Measurements from ENCODE around the gene KAZALD1.

KAZALD1 gene

GRCh38 chr10:101053516-101053915, 8.3 kb upstream of the KAZALD1 start:
- H3K9me3 Mint-ChIP-seq, result no peaks in the 10 kb centered on the region
- peaks cover 14% of the 10 kb centered on the region for H3K36me3 Mint-ChIP-seq (ENCODE audit: low read depth)
- H3K4me1 Mint-ChIP-seq (ENCODE audit: low read depth), result peaks cover 15% of the 10 kb centered on the region
- peaks cover 23% of the 10 kb centered on the region for H3K27me3 Mint-ChIP-seq
- no peak overlapping the region for H3K27ac Mint-ChIP-seq
- no peak overlapping the region for H3K4me3 Mint-ChIP-seq

GRCh38 chr10:101054351-101054750, 7.4 kb upstream of the KAZALD1 start:
- peaks cover 17% of the 10 kb centered on the region for H3K4me1 Mint-ChIP-seq (ENCODE audit: low read depth)
- no peak overlapping the region for H3K27ac Mint-ChIP-seq
- H3K27me3 Mint-ChIP-seq, result peaks cover 15% of the 10 kb centered on the region
- H3K36me3 Mint-ChIP-seq (ENCODE audit: low read depth), result peaks cover 14% of the 10 kb centered on the region
- no peaks in the 10 kb centered on the region for H3K9me3 Mint-ChIP-seq
- no peak overlapping the region for H3K4me3 Mint-ChIP-seq

GRCh38 chr10:101054876-101055275, 6.9 kb upstream of the KAZALD1 start:
- H3K36me3 Mint-ChIP-seq (ENCODE audit: low read depth), result peaks cover 14% of the 10 kb centered on the region
- H3K4me1 Mint-ChIP-seq (ENCODE audit: low read depth), result peaks cover 18% of the 10 kb centered on the region
- H3K9me3 Mint-ChIP-seq, result no peaks in the 10 kb centered on the region
- no peak overlapping the region for H3K4me3 Mint-ChIP-seq
- H3K27me3 Mint-ChIP-seq, result peaks cover 10% of the 10 kb centered on the region
- H3K27ac Mint-ChIP-seq, result no peak overlapping the region

GRCh38 chr10:101055411-101055810, 6.4 kb upstream of the KAZALD1 start:
- Mint-ChIP-seq H3K27me3 (peaks cover 6% of the 10 kb centered on the region), H3K36me3 (ENCODE audit: low read depth) (peaks cover 14% of the 10 kb centered on the region), H3K4me3 (no peak overlapping the region), H3K9me3 (no peaks in the 10 kb centered on the region), H3K27ac (no peak overlapping the region), H3K4me1 (ENCODE audit: low read depth) (peaks cover 16% of the 10 kb centered on the region)

- H3K4me1 Mint-ChIP-seq (ENCODE audit: low read depth), result peaks cover 14% of the 10 kb centered on the region
- no peak overlapping the region for H3K27ac Mint-ChIP-seq
- no peaks in the 10 kb centered on the region for H3K9me3 Mint-ChIP-seq
- H3K4me3 Mint-ChIP-seq, result no peak overlapping the region
- H3K36me3 Mint-ChIP-seq (ENCODE audit: low read depth), result peaks cover 14% of the 10 kb centered on the region
- H3K27me3 Mint-ChIP-seq, result no peaks in the 10 kb centered on the region
These were observed 5.2 kb upstream of the KAZALD1 start for GRCh38 chr10:101056365-101057151.

GRCh38 chr10:101060036-101060950, 1.5 kb upstream of the KAZALD1 start:
- H3K27ac Mint-ChIP-seq, result peak overlapping the region; percentile 80
- H3K9me3 Mint-ChIP-seq, result no peaks in the 10 kb centered on the region
- peak overlapping the region; percentile 88 for H3K4me3 Mint-ChIP-seq
- H3K36me3 Mint-ChIP-seq (ENCODE audit: low read depth), result peaks cover 10% of the 10 kb centered on the region
- peaks cover 21% of the 10 kb centered on the region for H3K27me3 Mint-ChIP-seq
- peaks cover 28% of the 10 kb centered on the region for H3K4me1 Mint-ChIP-seq (ENCODE audit: low read depth)

GRCh38 chr10:101060951-101061623, 702 bp upstream of the KAZALD1 start:
- Mint-ChIP-seq H3K4me3 (peak overlapping the region; percentile 88), H3K36me3 (ENCODE audit: low read depth) (peaks cover 8% of the 10 kb centered on the region), H3K27me3 (peaks cover 29% of the 10 kb centered on the region), H3K4me1 (ENCODE audit: low read depth) (peaks cover 30% of the 10 kb centered on the region), H3K27ac (peak overlapping the region; percentile 80), H3K9me3 (no peaks in the 10 kb centered on the region)

- H3K9me3 Mint-ChIP-seq, result no peaks in the 10 kb centered on the region
- H3K27ac Mint-ChIP-seq, result no peak overlapping the region
- peaks cover 39% of the 10 kb centered on the region for H3K4me1 Mint-ChIP-seq (ENCODE audit: low read depth)
- peak overlapping the region; percentile 51 for H3K4me3 Mint-ChIP-seq
- H3K27me3 Mint-ChIP-seq, result peaks cover 36% of the 10 kb centered on the region
- no peaks in the 10 kb centered on the region for H3K36me3 Mint-ChIP-seq (ENCODE audit: low read depth)
These were observed 652 bp downstream of the KAZALD1 start for GRCh38 chr10:101062232-101063049.

GRCh38 chr10:101063050-101063525, 1.3 kb downstream of the KAZALD1 start:
- H3K27me3 Mint-ChIP-seq, result peaks cover 36% of the 10 kb centered on the region
- no peaks in the 10 kb centered on the region for H3K36me3 Mint-ChIP-seq (ENCODE audit: low read depth)
- H3K27ac Mint-ChIP-seq, result no peak overlapping the region
- peaks cover 39% of the 10 kb centered on the region for H3K4me1 Mint-ChIP-seq (ENCODE audit: low read depth)
- H3K4me3 Mint-ChIP-seq, result no peak overlapping the region
- H3K9me3 Mint-ChIP-seq, result no peaks in the 10 kb centered on the region

- peaks cover 39% of the 10 kb centered on the region for H3K4me1 Mint-ChIP-seq (ENCODE audit: low read depth)
- H3K27me3 Mint-ChIP-seq, result peaks cover 36% of the 10 kb centered on the region
- no peaks in the 10 kb centered on the region for H3K36me3 Mint-ChIP-seq (ENCODE audit: low read depth)
- no peak overlapping the region for H3K4me3 Mint-ChIP-seq
- no peaks in the 10 kb centered on the region for H3K9me3 Mint-ChIP-seq
- no peak overlapping the region for H3K27ac Mint-ChIP-seq
These were observed 2.0 kb downstream of the KAZALD1 start for GRCh38 chr10:101063548-101064414.

- Mint-ChIP-seq H3K27me3 (peaks cover 36% of the 10 kb centered on the region), H3K4me1 (ENCODE audit: low read depth) (peaks cover 36% of the 10 kb centered on the region), H3K4me3 (no peak overlapping the region), H3K27ac (no peak overlapping the region), H3K36me3 (ENCODE audit: low read depth) (no peaks in the 10 kb centered on the region), H3K9me3 (no peaks in the 10 kb centered on the region)
These were observed 2.7 kb downstream of the KAZALD1 start for GRCh38 chr10:101064415-101065030.

- H3K27ac Mint-ChIP-seq, result no peak overlapping the region
- H3K9me3 Mint-ChIP-seq, result no peaks in the 10 kb centered on the region
- no peaks in the 10 kb centered on the region for H3K36me3 Mint-ChIP-seq (ENCODE audit: low read depth)
- peak overlapping the region; percentile 56 for H3K4me3 Mint-ChIP-seq
- H3K27me3 Mint-ChIP-seq, result peaks cover 36% of the 10 kb centered on the region
- peaks cover 34% of the 10 kb centered on the region for H3K4me1 Mint-ChIP-seq (ENCODE audit: low read depth)
These were observed 3.8 kb downstream of the KAZALD1 start for GRCh38 chr10:101065481-101066145.

Measured in stimulated activated naive CD8-positive, alpha-beta T cell treated with anti-CD3 and anti-CD28 coated beads, Interleukin-15, Interleukin-2, amounts not matched to agents 100 ng/mL and 50 ng/mL, for 24 hours (primary cell).